Measurements from ENCODE around the gene RPUSD1.

Gene RPUSD1

DNA sequence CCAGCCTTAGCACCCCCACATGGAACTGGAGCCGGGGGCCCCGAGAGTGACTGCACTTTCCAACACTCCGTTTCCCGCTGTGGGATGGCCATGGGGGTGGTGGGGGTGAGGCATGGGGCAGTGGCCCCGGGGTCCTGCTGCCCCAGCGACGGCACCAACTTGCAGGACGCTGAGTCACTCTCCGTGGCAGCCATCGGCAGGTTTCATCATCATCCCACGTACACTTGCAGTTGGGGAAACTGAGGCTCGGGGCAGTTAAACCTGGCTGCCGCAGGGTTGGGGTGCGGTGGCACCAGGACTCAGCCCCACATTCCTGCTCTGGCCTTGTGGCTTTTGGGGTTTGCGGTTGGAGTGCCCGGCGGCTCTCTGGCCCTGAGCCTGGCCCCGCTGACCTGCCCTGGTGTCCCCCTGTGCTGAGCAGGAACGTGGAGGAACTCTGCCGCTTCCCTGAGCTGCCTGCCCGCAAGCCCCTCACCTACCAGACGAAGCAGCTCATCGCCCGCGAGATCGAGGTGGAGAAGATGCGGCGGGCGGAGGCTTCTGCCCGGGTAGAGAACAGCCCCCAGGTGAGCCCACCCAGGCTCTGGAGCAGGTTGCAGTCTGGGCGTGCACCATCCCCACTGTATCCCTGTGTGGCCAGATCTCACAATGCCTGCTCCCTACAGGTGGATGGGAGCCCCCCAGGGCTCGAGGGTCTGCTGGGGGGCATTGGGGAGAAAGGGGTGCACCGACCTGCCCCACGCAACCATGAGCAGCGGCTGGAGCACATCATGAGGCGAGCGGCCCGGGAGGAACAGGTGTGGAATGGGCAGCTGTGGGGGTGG, 8.3 kb upstream of the RPUSD1 start:
- in situ Hi-C loops (cut with HindIII; ENCODE audit: low pct_ligation_motif_present, low sequenced_read_pairs): no loop called here

DNA sequence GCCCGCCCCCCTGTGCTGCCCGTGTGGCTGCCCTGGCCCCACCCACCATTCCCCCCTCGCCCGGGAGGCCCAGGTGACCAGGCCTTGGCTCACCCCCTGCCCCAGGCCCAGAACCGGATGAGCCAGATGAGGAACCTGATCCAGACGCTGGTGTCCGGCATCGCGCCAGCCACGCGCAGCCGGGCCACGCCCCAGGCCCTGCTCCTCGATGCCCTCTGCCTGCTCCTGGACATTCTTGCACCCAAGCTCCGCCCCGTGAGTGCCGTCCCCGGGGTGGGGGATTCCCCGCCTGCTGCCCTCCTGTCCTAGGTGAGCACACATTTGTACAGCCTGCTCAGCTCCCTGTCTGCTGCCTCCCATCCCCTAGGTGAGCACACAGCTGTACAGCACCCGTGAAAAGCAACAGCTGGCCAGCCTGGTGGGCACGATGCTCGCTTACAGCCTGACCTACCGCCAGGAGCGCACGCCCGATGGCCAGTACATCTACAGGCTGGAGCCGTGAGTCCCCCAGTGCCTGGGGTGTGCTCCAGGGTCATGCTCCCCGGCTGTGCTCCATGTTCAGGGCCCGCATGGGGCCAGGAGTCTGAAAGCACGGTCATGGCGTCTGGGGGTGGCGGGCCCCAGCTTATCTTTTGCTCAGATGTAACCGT, 7.5 kb upstream of the RPUSD1 start:
- in situ Hi-C loops (cut with HindIII; ENCODE audit: low pct_ligation_motif_present, low sequenced_read_pairs): no loop called here
- TF ChIP-seq, protein P1, sequence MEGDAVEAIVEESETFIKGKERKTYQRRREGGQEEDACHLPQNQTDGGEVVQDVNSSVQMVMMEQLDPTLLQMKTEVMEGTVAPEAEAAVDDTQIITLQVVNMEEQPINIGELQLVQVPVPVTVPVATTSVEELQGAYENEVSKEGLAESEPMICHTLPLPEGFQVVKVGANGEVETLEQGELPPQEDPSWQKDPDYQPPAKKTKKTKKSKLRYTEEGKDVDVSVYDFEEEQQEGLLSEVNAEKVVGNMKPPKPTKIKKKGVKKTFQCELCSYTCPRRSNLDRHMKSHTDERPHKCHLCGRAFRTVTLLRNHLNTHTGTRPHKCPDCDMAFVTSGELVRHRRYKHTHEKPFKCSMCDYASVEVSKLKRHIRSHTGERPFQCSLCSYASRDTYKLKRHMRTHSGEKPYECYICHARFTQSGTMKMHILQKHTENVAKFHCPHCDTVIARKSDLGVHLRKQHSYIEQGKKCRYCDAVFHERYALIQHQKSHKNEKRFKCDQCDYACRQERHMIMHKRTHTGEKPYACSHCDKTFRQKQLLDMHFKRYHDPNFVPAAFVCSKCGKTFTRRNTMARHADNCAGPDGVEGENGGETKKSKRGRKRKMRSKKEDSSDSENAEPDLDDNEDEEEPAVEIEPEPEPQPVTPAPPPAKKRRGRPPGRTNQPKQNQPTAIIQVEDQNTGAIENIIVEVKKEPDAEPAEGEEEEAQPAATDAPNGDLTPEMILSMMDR (IDR thresholded peaks at IDR 0.05; ENCODE audit: low read depth, low read length, missing control alignments): no peak

More for the DNA sequence above, 8.3 kb upstream of the RPUSD1 start:
- Histone ChIP-seq H3K36me3 (replicated peaks) (no peaks in the 10 kb centered on the region), H3K4me3 (ENCODE audit: low read depth, low read length) (no peak overlapping the region), H3K27ac (no peak overlapping the region), H3K27me3 (replicated peaks) (peaks cover 17% of the 10 kb centered on the region)
- TF ChIP-seq, protein P1 (IDR thresholded peaks at IDR 0.05; ENCODE audit: low read depth, low read length, missing control alignments): no peak
- no peak for DNase-seq

DNA sequence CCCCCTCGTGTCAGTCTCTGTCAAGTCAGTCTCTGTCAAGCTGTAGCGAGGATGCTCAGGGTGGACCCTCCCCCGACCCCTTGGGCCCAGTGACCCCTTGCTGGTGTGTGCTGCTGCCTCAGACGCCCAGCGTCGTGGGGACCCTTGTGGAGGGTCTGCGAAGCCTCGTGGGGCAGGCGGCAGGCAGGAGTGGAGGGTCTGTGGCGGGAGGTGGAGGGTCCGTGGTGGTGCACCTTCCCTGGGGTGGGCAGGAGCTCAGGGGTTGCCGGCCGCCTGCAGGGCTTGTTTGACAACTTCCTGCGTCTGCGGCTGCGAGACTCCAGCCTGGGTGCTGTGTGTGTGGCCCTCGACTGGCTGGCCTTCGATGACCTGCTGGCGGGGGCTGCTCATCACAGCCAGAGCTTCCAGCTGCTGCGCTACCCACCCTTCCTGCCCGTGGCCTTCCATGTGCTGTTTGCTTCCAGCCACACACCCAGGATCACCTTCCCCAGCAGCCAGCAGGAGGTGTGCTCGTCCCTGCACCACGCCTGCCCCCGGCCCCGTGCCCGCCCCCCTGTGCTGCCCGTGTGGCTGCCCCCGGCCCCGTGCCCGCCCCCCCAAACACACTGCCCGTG, 6.8 kb upstream of the RPUSD1 start:
- DNase-seq: no peak
- TF ChIP-seq, protein P1 (IDR thresholded peaks at IDR 0.05; ENCODE audit: low read depth, low read length, missing control alignments): no peak
- Histone ChIP-seq H3K36me3 (replicated peaks) (no peaks in the 10 kb centered on the region), H3K4me3 (ENCODE audit: low read depth, low read length) (no peak overlapping the region), H3K27me3 (replicated peaks) (peaks cover 2% of the 10 kb centered on the region), H3K27ac (no peak overlapping the region)
- in situ Hi-C loops (cut with HindIII; ENCODE audit: low pct_ligation_motif_present, low sequenced_read_pairs): no loop called here

More for the DNA sequence above, 7.5 kb upstream of the RPUSD1 start:
- Histone ChIP-seq H3K4me3 (ENCODE audit: low read depth, low read length) (no peak overlapping the region), H3K27me3 (replicated peaks) (peaks cover 9% of the 10 kb centered on the region), H3K36me3 (replicated peaks) (no peaks in the 10 kb centered on the region), H3K27ac (no peak overlapping the region)
- DNase-seq: no peak

DNA sequence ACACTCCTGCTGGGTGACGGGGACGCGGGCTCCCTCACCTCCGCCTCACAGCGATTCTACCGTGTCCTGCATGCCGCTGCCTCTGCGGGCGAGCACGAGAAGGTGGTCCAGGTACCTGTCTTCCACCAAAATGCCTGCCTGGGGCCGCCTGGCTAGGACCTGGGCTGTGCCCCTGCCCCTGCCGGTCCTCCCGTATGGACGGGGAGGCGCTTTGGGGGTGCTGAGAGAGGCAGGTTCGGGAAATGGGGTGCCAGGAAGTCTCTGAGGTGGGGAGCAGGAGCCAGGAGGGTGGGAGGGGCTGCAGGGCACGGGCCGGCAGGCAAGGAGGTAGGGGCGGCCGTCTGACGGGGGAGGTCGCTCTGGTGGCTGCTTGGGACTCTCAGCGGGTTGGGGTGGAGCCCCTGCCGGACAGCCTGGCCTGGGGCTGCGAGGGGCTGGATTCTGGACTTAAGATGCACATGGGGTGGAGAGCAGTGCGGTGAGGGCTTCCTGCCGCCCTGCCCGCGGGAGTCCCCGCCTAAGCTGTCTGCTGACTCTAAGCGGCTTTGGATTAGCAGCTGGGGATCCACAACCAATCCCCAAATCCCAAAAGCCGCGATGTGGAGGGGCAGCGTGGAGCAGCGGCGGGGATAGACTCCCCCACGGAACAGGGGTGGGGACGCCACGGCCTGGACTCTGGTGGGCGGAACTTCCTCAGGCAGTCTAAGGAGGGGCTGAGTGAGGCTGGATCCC, 6.1 kb upstream of the RPUSD1 start:
- TF ChIP-seq, protein P1 (IDR thresholded peaks at IDR 0.05; ENCODE audit: low read depth, low read length, missing control alignments): no peak
- Histone ChIP-seq H3K27ac (no peak overlapping the region), H3K4me3 (ENCODE audit: low read depth, low read length) (no peak overlapping the region), H3K27me3 (replicated peaks) (no peaks in the 10 kb centered on the region), H3K36me3 (replicated peaks) (no peaks in the 10 kb centered on the region)
- in situ Hi-C loops (cut with HindIII; ENCODE audit: low pct_ligation_motif_present, low sequenced_read_pairs): no loop called here
- DNase-seq: no peak

DNA sequence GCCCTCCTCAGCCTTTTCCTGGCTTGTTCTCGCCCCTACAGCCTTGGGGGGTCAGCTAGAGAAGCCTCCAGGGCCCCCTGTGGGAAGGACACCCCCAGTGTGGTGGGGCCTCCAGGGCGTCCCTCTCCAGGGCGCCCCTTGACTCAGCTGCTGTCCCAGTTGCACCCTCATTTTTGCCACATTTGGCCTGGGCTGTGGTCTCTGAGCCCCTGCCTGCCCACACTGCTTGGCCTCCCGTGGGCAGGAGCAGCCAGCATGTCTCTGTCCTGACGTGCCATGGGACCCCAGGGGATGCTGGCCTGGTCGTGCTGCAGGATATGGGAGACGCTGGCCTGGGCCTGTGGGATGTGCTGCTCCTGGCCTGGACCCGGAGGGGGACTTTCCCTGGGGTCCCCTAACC, 5.2 kb upstream of the RPUSD1 start:
- TF ChIP-seq, protein P1 (IDR thresholded peaks at IDR 0.05; ENCODE audit: low read depth, low read length, missing control alignments): no peak

More for the DNA sequence above, 5.2 kb upstream of the RPUSD1 start:
- H3K36me3 ChIP-seq (replicated peaks): no peaks in the 10 kb centered on the region
- no peak for DNase-seq
- no peak overlapping the region for H3K4me3 ChIP-seq (ENCODE audit: low read depth, low read length)
- H3K27me3 ChIP-seq (replicated peaks): no peaks in the 10 kb centered on the region
- in situ Hi-C loops (cut with HindIII; ENCODE audit: low pct_ligation_motif_present, low sequenced_read_pairs): no loop called here
- no peak overlapping the region for H3K27ac ChIP-seq

All from brain microvascular endothelial cell (primary cell).